Activated naive CD8-positive, alpha-beta T cell treated with anti-CD3 and anti-CD28 coated beads for 36 hours (primary cell): Measurements from ENCODE around the gene INPP5K. TPM values are rescaled to one million over a fixed set of nuclear protein-coding genes. Genes with fewer than 3 reads are reported as not detected.
"Not testable (repeated sequence)": the region's sequence is repeated elsewhere in the genome, so short reads cannot be mapped to it uniquely, and the experiment has no call there.

Experiments
- DNase-seq: peaks from one replicate; pipeline ENCODE4 v3.0.0; 2021
- H3K27ac Mint-ChIP-seq: one replicate; pipeline ENCODE4 v1.8.0; 2022; ENCODE audit warnings: mild to moderate bottlenecking, moderate library complexity, mixed read lengths
- H3K27me3 Mint-ChIP-seq: one replicate; pipeline ENCODE4 v1.8.0; 2022; ENCODE audit warnings: mild to moderate bottlenecking, mixed read lengths
- H3K36me3 Mint-ChIP-seq: one replicate; pipeline ENCODE4 v1.8.0; 2021; ENCODE audit warnings: mild to moderate bottlenecking, mixed read lengths
- H3K4me1 Mint-ChIP-seq: one replicate; pipeline ENCODE4 v1.8.0; 2021; ENCODE audit warnings: mixed read lengths
- H3K4me3 Mint-ChIP-seq: one replicate; pipeline ENCODE4 v1.8.0; 2022; ENCODE audit warnings: mild to moderate bottlenecking, moderate library complexity, mixed read lengths
- H3K9me3 Mint-ChIP-seq: one replicate; pipeline ENCODE4 v1.8.0; 2022; ENCODE audit warnings: mixed read lengths
- total RNA-seq, 2 experiments: library from RNA; stranded (reverse); gene quantifications; one replicate each; pipeline ENCODE4 v1.2.3, GENCODE V29; 2021

INPP5K gene
- total RNA-seq, 2 experiments from 2014 or later = 18.1 to 18.2 TPM

- not testable (repeated sequence) for H3K27ac Mint-ChIP-seq, H3K27me3 Mint-ChIP-seq
Observed at GRCh38 chr17:1526876-1527275, 10.5 kb upstream of the INPP5K start.

GRCh38 chr17:1522626-1523025 is 6.2 kb upstream of the INPP5K start:
- Mint-ChIP-seq H3K4me3 (no peak overlapping the region), H3K27ac (no peak overlapping the region), H3K27me3 (no peaks in the 10 kb centered on the region), H3K9me3 (no peaks in the 10 kb centered on the region), H3K4me1 (peaks cover 9% of the 10 kb centered on the region), H3K36me3 (peaks cover 7% of the 10 kb centered on the region)
- DNase-seq = no peak

More at GRCh38 chr17:1526876-1527275, 10.5 kb upstream of the INPP5K start:
- peaks cover 15% of the 10 kb centered on the region for H3K36me3 Mint-ChIP-seq
- not testable (repeated sequence) for DNase-seq, H3K4me3 Mint-ChIP-seq, H3K9me3 Mint-ChIP-seq, H3K4me1 Mint-ChIP-seq

GRCh38 chr17:1521086-1521640 is 4.8 kb upstream of the INPP5K start:
- H3K9me3 Mint-ChIP-seq = no peaks in the 10 kb centered on the region
- peaks cover 3% of the 10 kb centered on the region for H3K36me3 Mint-ChIP-seq
- peaks cover 11% of the 10 kb centered on the region for H3K4me1 Mint-ChIP-seq
- no peak for DNase-seq
- H3K27ac Mint-ChIP-seq = no peak overlapping the region
- no peak overlapping the region for H3K4me3 Mint-ChIP-seq
- no peaks in the 10 kb centered on the region for H3K27me3 Mint-ChIP-seq

DNA sequence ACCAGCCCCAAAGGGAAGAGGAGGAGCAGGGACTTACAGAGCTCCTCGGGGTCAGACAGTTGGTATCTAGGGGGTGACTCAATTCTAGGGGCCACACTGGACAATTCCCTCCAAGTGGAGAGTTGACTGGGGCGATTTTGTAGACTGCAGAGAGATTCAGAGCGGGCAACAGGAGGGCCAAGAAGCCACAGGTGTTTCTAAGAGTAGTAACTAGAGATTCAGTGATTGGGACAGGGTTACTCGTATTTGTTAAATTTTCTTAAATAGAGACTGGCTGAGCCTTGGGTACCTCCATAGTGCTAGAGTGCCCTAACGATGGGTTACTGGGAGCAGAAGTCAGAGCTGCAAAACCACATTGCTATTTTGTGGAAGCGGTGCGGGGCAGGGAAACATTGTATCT is 3.3 kb upstream of the INPP5K start:
- no peaks in the 10 kb centered on the region for H3K27me3 Mint-ChIP-seq
- no peaks in the 10 kb centered on the region for H3K36me3 Mint-ChIP-seq
- DNase-seq = no peak
- H3K27ac Mint-ChIP-seq = peak overlapping the region; percentile 14
- no peaks in the 10 kb centered on the region for H3K9me3 Mint-ChIP-seq
- peaks cover 21% of the 10 kb centered on the region for H3K4me1 Mint-ChIP-seq
- no peak overlapping the region for H3K4me3 Mint-ChIP-seq

GRCh38 chr17:1518410-1518809 is 2.0 kb upstream of the INPP5K start:
- peak overlapping the region; percentile 56 for H3K27ac Mint-ChIP-seq
- no peak for DNase-seq
- H3K9me3 Mint-ChIP-seq = no peaks in the 10 kb centered on the region
- no peaks in the 10 kb centered on the region for H3K36me3 Mint-ChIP-seq
- peak overlapping the region; percentile 29 for H3K4me3 Mint-ChIP-seq
- H3K4me1 Mint-ChIP-seq = peaks cover 24% of the 10 kb centered on the region
- H3K27me3 Mint-ChIP-seq = no peaks in the 10 kb centered on the region

- Mint-ChIP-seq H3K36me3 (no peaks in the 10 kb centered on the region), H3K27ac (peak overlapping the region; percentile 75), H3K4me3 (peak overlapping the region; percentile 88), H3K9me3 (no peaks in the 10 kb centered on the region), H3K4me1 (peaks cover 24% of the 10 kb centered on the region), H3K27me3 (no peaks in the 10 kb centered on the region)
- DNase-seq = peak; percentile 35
Observed at GRCh38 chr17:1515640-1516387, 598 bp downstream of the INPP5K start.

- Mint-ChIP-seq H3K27ac (no peak overlapping the region), H3K36me3 (peaks cover 2% of the 10 kb centered on the region), H3K9me3 (no peaks in the 10 kb centered on the region), H3K4me1 (peaks cover 13% of the 10 kb centered on the region), H3K4me3 (no peak overlapping the region), H3K27me3 (no peaks in the 10 kb centered on the region)
- no peak for DNase-seq
Observed at GRCh38 chr17:1512351-1512750, 4.1 kb downstream of the INPP5K start.

DNA sequence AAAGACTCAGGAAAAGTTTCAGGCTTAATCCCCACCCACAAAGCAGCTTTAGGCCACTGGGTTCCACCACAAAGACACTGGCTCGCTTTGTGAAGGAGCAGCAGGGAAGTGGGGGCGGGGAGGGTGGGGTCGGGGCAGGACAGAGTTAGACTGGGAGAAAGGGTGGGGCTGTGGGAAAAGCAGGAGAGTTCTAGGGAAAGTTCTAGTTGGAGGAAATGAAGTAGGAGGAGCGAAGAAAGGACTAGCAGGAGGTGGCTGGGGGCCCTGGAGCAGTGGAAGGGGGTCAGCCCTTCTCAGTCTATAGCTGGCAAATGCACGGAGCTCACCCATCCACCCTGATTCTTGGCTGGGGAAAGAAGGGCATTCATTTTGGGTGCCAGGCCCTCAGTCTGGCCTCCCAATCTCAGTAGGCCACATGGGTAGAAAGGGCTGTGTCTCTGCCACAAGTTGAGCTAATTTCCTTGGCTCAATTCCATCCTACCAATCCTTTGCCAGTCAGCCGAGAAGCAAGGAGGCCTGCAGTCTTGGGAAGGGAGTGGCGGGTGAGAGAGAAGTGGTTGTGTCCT is 4.6 kb downstream of the INPP5K start:
- Mint-ChIP-seq H3K27me3 (no peaks in the 10 kb centered on the region), H3K27ac (no peak overlapping the region), H3K9me3 (no peaks in the 10 kb centered on the region), H3K4me1 (peaks cover 13% of the 10 kb centered on the region), H3K4me3 (no peak overlapping the region), H3K36me3 (peaks cover 2% of the 10 kb centered on the region)
- DNase-seq = no peak

GRCh38 chr17:1511290-1511689 is 5.1 kb downstream of the INPP5K start:
- Mint-ChIP-seq H3K27ac (no peak overlapping the region), H3K4me3 (no peak overlapping the region), H3K9me3 (no peaks in the 10 kb centered on the region), H3K36me3 (peaks cover 2% of the 10 kb centered on the region), H3K4me1 (peaks cover 13% of the 10 kb centered on the region), H3K27me3 (no peaks in the 10 kb centered on the region)
- DNase-seq = no peak

DNA sequence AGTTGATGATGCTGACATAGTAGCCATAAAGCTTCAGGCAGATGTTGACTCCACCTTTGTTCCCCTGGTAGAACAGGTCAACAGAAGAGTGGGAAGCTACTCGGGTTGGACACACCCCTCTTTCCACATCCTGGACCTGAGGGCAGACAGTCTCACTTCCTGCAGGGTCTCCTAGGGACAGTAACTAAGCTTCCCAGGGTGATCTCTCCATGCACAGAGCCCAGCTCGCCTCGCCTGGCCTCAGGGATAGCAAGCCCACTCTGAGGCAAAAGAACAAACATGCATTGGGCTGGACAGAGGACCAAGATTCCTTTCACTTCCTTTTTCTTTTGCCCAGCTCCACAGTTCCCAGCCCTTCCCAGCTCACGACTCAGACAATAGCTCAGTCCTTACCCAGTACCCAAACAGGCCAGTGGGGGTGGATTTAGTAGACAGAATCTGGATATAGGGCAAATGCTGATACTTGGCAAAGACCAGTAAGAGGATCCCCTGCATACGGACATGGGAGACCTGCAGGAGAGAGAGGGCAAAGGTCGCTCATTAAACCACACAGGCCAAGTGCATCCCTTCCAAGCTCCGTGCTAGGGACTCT is 7.0 kb downstream of the INPP5K start:
- H3K4me1 Mint-ChIP-seq = peaks cover under 1% of the 10 kb centered on the region
- no peaks in the 10 kb centered on the region for H3K27me3 Mint-ChIP-seq
- H3K27ac Mint-ChIP-seq = no peak overlapping the region
- DNase-seq = no peak
- peaks cover 2% of the 10 kb centered on the region for H3K36me3 Mint-ChIP-seq
- H3K9me3 Mint-ChIP-seq = no peaks in the 10 kb centered on the region
- H3K4me3 Mint-ChIP-seq = no peak overlapping the region

- H3K27ac Mint-ChIP-seq = not testable (repeated sequence)
Observed at GRCh38 chr17:1508709-1509108, 7.7 kb downstream of the INPP5K start.

GRCh38 chr17:1506649-1507267 is 9.7 kb downstream of the INPP5K start:
- Mint-ChIP-seq H3K4me1 (no peaks in the 10 kb centered on the region), H3K27me3 (no peaks in the 10 kb centered on the region), H3K4me3 (no peak overlapping the region), H3K9me3 (no peaks in the 10 kb centered on the region), H3K27ac (no peak overlapping the region), H3K36me3 (peaks cover 2% of the 10 kb centered on the region)
- no peak for DNase-seq

More at GRCh38 chr17:1508709-1509108, 7.7 kb downstream of the INPP5K start:
- H3K4me1 Mint-ChIP-seq, H3K4me3 Mint-ChIP-seq, H3K9me3 Mint-ChIP-seq, H3K36me3 Mint-ChIP-seq, DNase-seq, H3K27me3 Mint-ChIP-seq: not testable (repeated sequence)

DNA sequence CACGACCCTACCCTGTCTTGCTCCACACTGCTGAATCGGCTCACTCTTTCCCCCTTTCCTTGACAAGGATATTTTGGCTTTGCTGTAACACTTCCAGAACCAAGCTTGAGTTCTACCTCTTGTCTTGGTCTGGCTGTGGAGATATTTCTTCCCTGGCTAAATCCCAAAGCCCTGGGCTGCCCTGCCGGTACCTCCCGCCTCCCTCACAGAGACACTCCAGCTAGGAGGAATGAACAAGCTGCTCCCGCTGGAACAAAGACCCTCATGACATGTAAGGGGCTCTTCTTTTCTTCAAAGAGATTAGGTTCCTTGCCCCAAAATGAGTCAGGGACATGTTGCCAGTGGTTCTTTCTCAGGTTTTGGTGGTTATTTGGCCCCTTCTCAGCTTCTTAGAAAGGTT is 10.8 kb downstream of the INPP5K start:
- Mint-ChIP-seq H3K27me3 (no peaks in the 10 kb centered on the region), H3K27ac (no peak overlapping the region), H3K9me3 (no peaks in the 10 kb centered on the region), H3K4me3 (no peak overlapping the region), H3K36me3 (peaks cover 2% of the 10 kb centered on the region), H3K4me1 (no peaks in the 10 kb centered on the region)
- DNase-seq = no peak

DNA sequence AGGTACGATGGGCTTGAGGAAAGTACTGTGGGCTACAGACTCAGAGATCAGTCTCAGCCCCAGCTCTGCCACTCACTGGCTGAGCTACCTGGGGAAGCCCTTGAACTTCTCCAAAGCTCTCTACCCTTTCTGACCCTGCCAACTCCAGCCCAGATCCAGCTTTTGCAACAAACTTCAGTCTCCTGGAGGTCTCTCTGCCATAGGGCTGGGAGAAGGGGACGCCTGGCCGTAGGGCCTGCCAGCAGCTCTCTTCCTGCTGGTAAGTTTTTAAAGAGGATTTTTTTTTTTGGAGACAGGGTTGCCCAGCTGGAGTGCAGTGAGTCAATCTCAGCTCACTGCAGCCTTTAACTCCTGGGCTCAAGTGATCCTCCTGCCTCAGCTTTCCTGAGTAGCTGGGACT is 11.5 kb downstream of the INPP5K start:
- no peaks in the 10 kb centered on the region for H3K4me1 Mint-ChIP-seq
- no peaks in the 10 kb centered on the region for H3K9me3 Mint-ChIP-seq
- H3K27ac Mint-ChIP-seq = no peak overlapping the region
- no peaks in the 10 kb centered on the region for H3K27me3 Mint-ChIP-seq
- peaks cover 2% of the 10 kb centered on the region for H3K36me3 Mint-ChIP-seq
- no peak for DNase-seq
- no peak overlapping the region for H3K4me3 Mint-ChIP-seq

DNA sequence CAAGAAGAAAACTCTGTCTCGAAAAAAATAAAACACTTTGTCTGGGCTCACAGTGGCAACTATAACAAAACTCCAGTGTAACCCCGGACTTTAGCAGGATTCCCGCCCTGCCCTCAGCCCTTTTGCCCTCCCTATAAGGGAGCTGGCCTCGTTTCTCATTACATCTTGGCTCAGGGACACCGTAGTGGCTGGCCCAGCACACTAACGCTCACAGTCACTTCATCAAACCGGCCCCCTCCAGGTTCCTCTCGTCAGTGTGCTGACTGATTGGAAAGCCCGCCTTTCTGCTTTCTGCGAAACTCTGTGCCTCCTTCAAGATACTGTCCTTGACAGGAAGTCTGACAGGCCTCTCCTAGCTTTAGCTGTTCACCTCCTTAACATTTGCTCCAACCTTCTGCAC is 12.7 kb downstream of the INPP5K start:
- no peaks in the 10 kb centered on the region for H3K9me3 Mint-ChIP-seq

More for the DNA sequence above, 12.7 kb downstream of the INPP5K start:
- no peak overlapping the region for H3K4me3 Mint-ChIP-seq
- H3K36me3 Mint-ChIP-seq = peaks cover 2% of the 10 kb centered on the region
- H3K27ac Mint-ChIP-seq = no peak overlapping the region
- H3K4me1 Mint-ChIP-seq = no peaks in the 10 kb centered on the region
- no peaks in the 10 kb centered on the region for H3K27me3 Mint-ChIP-seq
- no peak for DNase-seq
